GM23338 (cell line): ENCODE data around the gene ASTL.
"Not testable (repeated sequence)": the region's sequence is repeated elsewhere in the genome, so short reads cannot be mapped to it uniquely, and the experiment has no call there.

Source experiments
- CREB1 ChIP-seq: fragments of 250-450 bp; sonication (Bioruptor Pico); IDR thresholded peaks from 2 replicates; pipeline ENCODE4 v1.5.0; 2020; ENCODE audit warnings: low read depth, mild to moderate bottlenecking, moderate library complexity
- CTCF ChIP-seq, 2 experiments: fragments of 200-600 bp in 1 of 2; sonication (generic) in 1 of 2; conservative IDR thresholded peaks; 2 replicates each; pipeline versions ENCODE4 v1.5.1 to v1.6.1; 2016 to 2017; ENCODE audit warnings: antibody characterized with exemption in 2 of 2, low read depth in 2 of 2, mild to moderate bottlenecking in 2 of 2, moderate library complexity in 1 of 2
- ETS1 ChIP-seq: IDR thresholded peaks from 2 replicates; pipeline ENCODE4 v1.6.1; 2016; ENCODE audit warnings: antibody characterized with exemption
- EZH2 ChIP-seq: fragments of 200-600 bp; sonication (generic); IDR thresholded peaks from one replicate; pipeline ENCODE4 v1.8.0; 2017; ENCODE audit warnings: antibody characterized with exemption, mild to moderate bottlenecking, low read depth; ENCODE audit not compliant: unreplicated experiment
- EZH2phosphoT487 ChIP-seq: fragments of 200-600 bp; sonication (generic); IDR thresholded peaks from one replicate; pipeline ENCODE4 v1.8.1; 2018; ENCODE audit warnings: antibody characterized with exemption; ENCODE audit not compliant: unreplicated experiment
- JUNB ChIP-seq: IDR thresholded peaks from one replicate; pipeline ENCODE4 v1.6.1; 2016; ENCODE audit warnings: antibody characterized with exemption; ENCODE audit not compliant: unreplicated experiment
- NANOG ChIP-seq: IDR thresholded peaks from 2 replicates; pipeline ENCODE4 v1.6.1; 2016; ENCODE audit warnings: antibody characterized with exemption, borderline replicate concordance
- POLR2AphosphoS5 ChIP-seq: IDR thresholded peaks from 2 replicates; pipeline ENCODE4 v1.6.1; 2016; ENCODE audit warnings: antibody characterized with exemption, low read depth
- REST ChIP-seq: IDR thresholded peaks from one replicate; pipeline ENCODE4 v1.6.1; 2018; ENCODE audit warnings: antibody characterized with exemption; ENCODE audit not compliant: unreplicated experiment
- ZNF114 ChIP-seq: fragments of 250-450 bp; sonication (Bioruptor Pico); IDR thresholded peaks from 2 replicates; pipeline ENCODE4 v1.5.0; 2020; ENCODE audit warnings: mild to moderate bottlenecking, moderate library complexity
- ZNF331 ChIP-seq: fragments of 250-450 bp; sonication (Bioruptor Pico); IDR thresholded peaks from 2 replicates; pipeline ENCODE4 v1.5.0; 2020; ENCODE audit warnings: low read depth, mild to moderate bottlenecking, moderate library complexity

GRCh38 chr2:96141624-96141967 is 3.3 kb upstream of the ASTL start:
- TF ChIP-seq POLR2AphosphoS5; CTCF (conservative IDR thresholded peaks at IDR 0.05; ENCODE audit: low read depth in 2 of 2); EZH2; REST; EZH2phosphoT487; JUNB; CREB1 (CRISPR knock-in tag); ETS1; ZNF114 (CRISPR knock-in tag); NANOG; ZNF331 (CRISPR knock-in tag): not testable (repeated sequence)
